Keratinocyte (primary cell): ENCODE measurements around the gene MAP3K20. TPM values are rescaled to one million over a fixed set of nuclear protein-coding genes. Genes with fewer than 3 reads are reported as not detected.

Source experiments
- DNase-seq: peaks from one replicate; pipeline ENCODE4 v3.0.0-alpha.2; 2011; ENCODE audit warnings: low read depth, missing footprints, low spot score
- FAIRE-seq: peaks from 2 replicates; lab custom pipeline; 2011; peaks lifted over from hg19 to GRCh38; lab: Jason Lieb, UNC
- H2AFZ ChIP-seq: 2 replicates; pipeline ENCODE4 v1.6.0; 2012; ENCODE audit warnings: low read length, control low read depth, inconsistent platforms; ENCODE audit not compliant: control insufficient read depth
- H3K27ac ChIP-seq: 2 replicates; pipeline ENCODE4 v1.5.1; 2011; ENCODE audit warnings: low read length; ENCODE audit not compliant: control insufficient read depth, insufficient read depth
- H3K27me3 ChIP-seq: 3 replicates; pipeline ENCODE4 v1.6.0; 2011; ENCODE audit warnings: low read length; ENCODE audit not compliant: control insufficient read depth, insufficient read depth; ENCODE audit errors: extremely low read depth
- H3K36me3 ChIP-seq, 2 experiments: 2 replicates in 1 of 2; 3 replicates in 1 of 2; pipeline ENCODE4 v1.5.1; 2011; ENCODE audit warnings: low read length in 2 of 2, mild to moderate bottlenecking in 1 of 2; ENCODE audit not compliant: control insufficient read depth in 2 of 2, insufficient read depth in 2 of 2; ENCODE audit errors: extremely low read depth in 1 of 2
- H3K4me1 ChIP-seq: 3 replicates; pipeline ENCODE4 v1.5.1; 2011; ENCODE audit warnings: low read length; ENCODE audit not compliant: control insufficient read depth, insufficient read depth; ENCODE audit errors: extremely low read depth
- H3K4me2 ChIP-seq: 3 replicates; pipeline ENCODE4 v1.6.0; 2011; ENCODE audit warnings: low read depth, low read length; ENCODE audit not compliant: control insufficient read depth, insufficient read depth; ENCODE audit errors: extremely low read depth
- H3K4me3 ChIP-seq, 3 experiments: fragments of 200-600 bp in 1 of 3; sonication (generic) in 1 of 3; 2 replicates in 2 of 3; 3 replicates in 1 of 3; pipeline ENCODE4 v1.5.1; 2011 to 2016; ENCODE audit warnings: low read length in 3 of 3, mild to moderate bottlenecking in 3 of 3, control low read depth in 2 of 3, inconsistent platforms in 1 of 3, low read depth in 1 of 3, mixed read lengths in 1 of 3, mixed run types in 1 of 3, moderate library complexity in 1 of 3; ENCODE audit not compliant: control insufficient read depth in 2 of 3, insufficient read depth in 2 of 3; ENCODE audit errors: extremely low read depth in 1 of 3
- H3K79me2 ChIP-seq: 2 replicates; pipeline ENCODE4 v1.6.0; 2012; ENCODE audit warnings: low read length; ENCODE audit not compliant: control insufficient read depth, insufficient read depth
- H3K9ac ChIP-seq: 3 replicates; pipeline ENCODE4 v1.6.0; 2011; ENCODE audit warnings: low read length; ENCODE audit not compliant: control insufficient read depth, insufficient read depth; ENCODE audit errors: extremely low read depth
- H3K9me1 ChIP-seq: 3 replicates; pipeline ENCODE4 v1.6.0; 2011; ENCODE audit warnings: low read length; ENCODE audit not compliant: control insufficient read depth, insufficient read depth; ENCODE audit errors: extremely low read depth
- H3K9me3 ChIP-seq: 2 replicates; pipeline ENCODE4 v1.5.1; 2012; ENCODE audit warnings: low read depth, low read length; ENCODE audit not compliant: control insufficient read depth
- H4K20me1 ChIP-seq: 3 replicates; pipeline ENCODE4 v1.6.0; 2011; ENCODE audit warnings: low read length; ENCODE audit not compliant: control insufficient read depth, insufficient read depth; ENCODE audit errors: extremely low read depth
- EZH2 ChIP-seq: IDR thresholded peaks from one replicate; pipeline ENCODE4 v1.6.1; 2012; ENCODE audit warnings: inconsistent platforms, mild to moderate bottlenecking, low read length, moderate library complexity
- dilution Hi-C: fragments of 300-500 bp; cut with MboI; formaldehyde crosslinking; loops from one replicate; pipeline ENCODE4 v1.7.0; 2020; ENCODE audit warnings: low sequenced_read_pairs; ENCODE audit not compliant: extremely low pct_ligation_motif_present
- polyA plus RNA-seq, 5 experiments: library from polyadenylated mRNA; depleted of rRNA in 3 of 5; stranded (reverse) in 3 of 5; stranded (forward) in 1 of 5; unstranded in 1 of 5; fragments of >200 nt; gene quantifications; 1 replicate in 1 of 5; 2 replicates in 3 of 5; 3 replicates in 1 of 5; pipeline versions ENCODE4 v1.2.1 to v1.2.3, GENCODE V29; 2011 to 2012; ENCODE audit warnings: missing spikeins in 2 of 5, low read depth in 1 of 5, low replicate concordance in 1 of 5
- TF ChIP-seq, protein P1 (sequence below), 3 experiments: IDR thresholded peaks in 1 of 3; conservative IDR thresholded peaks in 1 of 3; optimal IDR thresholded peaks in 1 of 3; 2 replicates in 2 of 3; 3 replicates in 1 of 3; pipeline versions ENCODE3 to v1.5.1; 2011; ENCODE audit warnings: low read length in 3 of 3, mild to moderate bottlenecking in 3 of 3, moderate library complexity in 2 of 3, control low read depth in 1 of 3, inconsistent platforms in 1 of 3; ENCODE audit not compliant: insufficient read depth in 2 of 3; ENCODE audit errors: extremely low read depth in 1 of 3

Gene MAP3K20
- polyA plus RNA-seq, 1 donor (not counting 4 experiments of a cell fraction or from before 2014, with no cell fraction given), result 31.7 TPM

DNA sequence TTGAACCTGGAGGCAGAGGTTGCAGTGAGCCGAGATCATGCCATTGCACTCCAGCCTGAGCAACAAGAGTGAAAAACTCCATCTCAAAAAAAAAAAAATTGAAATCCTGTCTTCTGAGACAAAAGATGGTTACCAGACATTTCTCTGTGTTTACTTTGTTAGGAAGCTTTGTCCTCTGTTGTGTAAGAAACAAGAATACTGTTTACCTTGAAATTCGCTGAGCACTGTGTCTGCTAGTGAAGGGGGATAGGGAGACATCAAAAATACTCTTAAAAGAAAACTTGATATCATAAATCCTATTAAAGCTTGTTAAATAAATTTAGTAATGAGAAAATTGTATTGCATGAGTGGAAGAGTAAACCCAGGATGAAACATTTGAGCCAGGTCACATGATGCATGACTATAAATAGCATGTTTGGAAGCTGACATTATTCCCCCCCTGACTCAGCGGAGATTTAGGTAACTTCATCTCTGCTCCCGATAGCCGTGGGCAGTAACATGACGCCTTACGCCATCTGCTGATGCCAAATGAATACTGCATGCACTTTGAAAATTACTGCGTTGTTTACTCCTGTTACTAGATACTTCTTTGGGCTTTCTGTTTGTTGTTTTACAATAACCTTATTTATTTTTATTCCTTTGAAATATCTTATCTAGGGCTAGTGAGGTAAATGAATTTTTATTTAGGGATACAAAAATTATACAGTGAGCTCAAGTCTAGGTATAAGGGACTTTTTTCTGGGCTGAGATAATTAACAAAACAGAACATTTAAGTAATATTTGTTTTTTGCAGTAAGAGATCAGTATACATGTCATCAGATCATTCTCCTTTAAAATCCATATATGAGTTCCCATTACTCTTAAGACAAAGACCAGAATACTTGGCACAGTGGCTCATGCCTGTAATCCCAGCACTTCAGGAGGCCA lies 134.9 kb downstream of the MAP3K20 start:
- H3K4me1 ChIP-seq, result peaks cover 12% of the 10 kb centered on the region
- no peak for TF ChIP-seq EZH2
- TF ChIP-seq, protein P1, sequence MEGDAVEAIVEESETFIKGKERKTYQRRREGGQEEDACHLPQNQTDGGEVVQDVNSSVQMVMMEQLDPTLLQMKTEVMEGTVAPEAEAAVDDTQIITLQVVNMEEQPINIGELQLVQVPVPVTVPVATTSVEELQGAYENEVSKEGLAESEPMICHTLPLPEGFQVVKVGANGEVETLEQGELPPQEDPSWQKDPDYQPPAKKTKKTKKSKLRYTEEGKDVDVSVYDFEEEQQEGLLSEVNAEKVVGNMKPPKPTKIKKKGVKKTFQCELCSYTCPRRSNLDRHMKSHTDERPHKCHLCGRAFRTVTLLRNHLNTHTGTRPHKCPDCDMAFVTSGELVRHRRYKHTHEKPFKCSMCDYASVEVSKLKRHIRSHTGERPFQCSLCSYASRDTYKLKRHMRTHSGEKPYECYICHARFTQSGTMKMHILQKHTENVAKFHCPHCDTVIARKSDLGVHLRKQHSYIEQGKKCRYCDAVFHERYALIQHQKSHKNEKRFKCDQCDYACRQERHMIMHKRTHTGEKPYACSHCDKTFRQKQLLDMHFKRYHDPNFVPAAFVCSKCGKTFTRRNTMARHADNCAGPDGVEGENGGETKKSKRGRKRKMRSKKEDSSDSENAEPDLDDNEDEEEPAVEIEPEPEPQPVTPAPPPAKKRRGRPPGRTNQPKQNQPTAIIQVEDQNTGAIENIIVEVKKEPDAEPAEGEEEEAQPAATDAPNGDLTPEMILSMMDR (optimal IDR thresholded peaks at IDR 0.05 in 1 of 3, IDR thresholded peaks at IDR 0.05 in 1 of 3, conservative IDR thresholded peaks at IDR 0.05 in 1 of 3; ENCODE audit: extremely low read depth in 1 of 3, insufficient read depth in 2 of 3, low read length in 3 of 3), result peak; percentile 74 to 94 (median 87)
- DNase-seq (peak; percentile 62), FAIRE-seq (peak; percentile 88)
- dilution Hi-C loops, result no loop called here
- peaks cover 0 to 6% of the 10 kb centered on the region in 2 experiments for H3K36me3 ChIP-seq
- H2AFZ ChIP-seq, result no peak overlapping the region
- no peak overlapping the region for H3K4me2 ChIP-seq
- no peak overlapping the region for H3K4me3 ChIP-seq
- no peaks in the 10 kb centered on the region for H3K79me2 ChIP-seq
- no peaks in the 10 kb centered on the region for H3K9me1 ChIP-seq
- H3K9me3 ChIP-seq, result no peaks in the 10 kb centered on the region
- peak overlapping the region; percentile 24 for H3K9ac ChIP-seq
- peak overlapping the region; percentile 77 for H3K27ac ChIP-seq
- H4K20me1 ChIP-seq, result no peaks in the 10 kb centered on the region
- no peaks in the 10 kb centered on the region for H3K27me3 ChIP-seq

DNA sequence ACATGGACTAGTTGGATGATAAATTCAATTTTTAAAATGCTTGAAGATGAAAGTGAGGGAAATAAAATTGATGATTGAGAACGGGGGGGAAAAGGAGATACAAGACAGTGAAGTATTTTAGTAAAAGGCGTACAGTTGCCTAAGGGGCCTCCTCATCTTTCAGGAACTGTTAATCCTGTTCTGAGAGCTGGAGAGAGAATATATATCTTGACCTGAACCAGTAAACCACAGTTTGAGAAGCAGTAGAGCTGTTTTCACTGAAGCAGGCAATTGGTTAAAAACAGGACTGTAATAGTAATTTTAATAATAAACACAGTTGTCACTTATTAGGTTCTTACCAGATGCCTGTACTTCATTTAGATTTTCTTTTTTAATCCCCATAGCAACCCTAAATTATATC lies 137.5 kb downstream of the MAP3K20 start:
- H3K9ac ChIP-seq, result no peak overlapping the region
- TF ChIP-seq, protein P1 (optimal IDR thresholded peaks at IDR 0.05 in 1 of 3, IDR thresholded peaks at IDR 0.05 in 1 of 3, conservative IDR thresholded peaks at IDR 0.05 in 1 of 3; ENCODE audit: extremely low read depth in 1 of 3, insufficient read depth in 2 of 3, low read length in 3 of 3), result no peak
- no peak for TF ChIP-seq EZH2

More for the DNA sequence above, 137.5 kb downstream of the MAP3K20 start:
- H2AFZ ChIP-seq, result no peak overlapping the region
- no peak overlapping the region for H3K4me2 ChIP-seq
- H3K9me1 ChIP-seq, result no peaks in the 10 kb centered on the region
- H4K20me1 ChIP-seq, result no peaks in the 10 kb centered on the region
- no peaks in the 10 kb centered on the region for H3K27me3 ChIP-seq
- H3K4me1 ChIP-seq, result peaks cover 12% of the 10 kb centered on the region
- no peak overlapping the region for H3K4me3 ChIP-seq
- no peaks in the 10 kb centered on the region for H3K79me2 ChIP-seq
- FAIRE-seq (no peak), DNase-seq (no peak)
- dilution Hi-C loops, result no loop called here
- no peaks in the 10 kb centered on the region for H3K9me3 ChIP-seq
- H3K36me3 ChIP-seq, result peaks cover 3 to 8% of the 10 kb centered on the region in 2 experiments
- H3K27ac ChIP-seq, result peak overlapping the region; percentile 68
